ENCODE data around the gene FABP1. TPM values are rescaled to one million over a fixed set of nuclear protein-coding genes. Genes with fewer than 3 reads are reported as not detected.

Gene FABP1
- total and polyA plus RNA-seq, 9 of the 15 experiments (the other 6 are each of a cell fraction or from before 2014, with no cell fraction given) = 0.64 TPM; not detected in 8

DNA sequence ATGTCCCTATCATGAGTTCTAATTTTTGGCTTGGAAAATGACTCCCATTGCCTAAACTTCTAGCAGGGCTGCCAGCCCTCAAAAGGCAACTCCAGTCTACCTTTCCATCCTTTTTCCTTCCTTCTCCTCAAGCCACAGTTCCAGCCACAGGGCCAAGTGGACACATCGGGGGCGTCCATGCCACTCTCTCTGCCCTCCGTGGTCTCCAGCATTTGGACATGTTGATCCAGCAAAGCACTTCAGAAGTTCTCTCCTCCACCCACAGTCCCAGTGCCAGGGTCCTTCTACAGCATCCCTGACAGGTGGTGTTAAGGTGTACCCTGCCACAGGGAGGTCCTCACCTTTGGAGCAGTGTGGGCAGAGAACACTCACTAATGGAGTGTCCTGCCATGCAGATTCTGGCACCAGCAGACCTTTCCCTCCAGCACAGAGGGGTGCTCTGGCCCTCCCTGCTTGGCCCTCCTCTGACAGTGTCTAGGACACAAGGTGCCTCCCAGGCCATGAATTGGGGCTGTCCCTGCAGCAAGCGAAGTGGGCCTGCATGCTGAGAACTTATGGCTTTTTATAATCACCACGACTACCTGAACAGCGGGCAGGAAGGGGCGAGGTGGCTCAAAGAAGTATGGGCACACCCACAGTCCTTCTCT, 1.6 kb upstream of the FABP1 start (continued):
- no peak for TF ChIP-seq THRA (IDR thresholded peaks at IDR 0.05)

DNA sequence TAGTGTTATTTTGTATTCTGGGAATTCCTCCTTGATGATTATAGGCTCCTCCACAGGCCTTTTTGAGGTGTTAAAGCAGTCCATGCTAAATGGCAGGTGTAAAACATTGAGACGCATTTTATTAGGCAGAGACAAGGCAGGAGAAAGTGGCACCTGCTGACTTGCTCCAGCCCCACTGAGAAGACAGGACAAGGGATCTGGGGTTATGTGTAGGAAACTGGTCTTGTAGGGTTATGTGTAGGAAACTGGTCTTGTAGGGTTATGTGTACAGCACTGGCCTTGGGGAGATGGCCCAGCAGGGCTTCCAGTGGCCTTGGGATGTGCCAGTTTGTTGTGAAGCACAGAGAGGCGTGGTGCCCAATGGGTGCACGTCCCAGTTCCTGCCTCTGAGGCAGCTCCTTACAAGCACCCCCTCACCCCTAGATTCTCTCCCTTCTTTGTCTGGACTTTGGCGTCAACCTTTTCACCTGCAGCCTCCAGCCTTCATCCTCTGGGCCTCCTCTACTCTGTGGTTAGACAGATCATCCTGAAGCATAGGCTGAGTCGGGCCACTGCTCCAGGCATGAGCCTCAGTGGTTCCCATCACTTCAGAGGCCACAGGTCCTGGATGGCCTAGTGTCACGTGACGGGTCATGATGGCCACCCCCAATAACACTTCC, 921 bp upstream of the FABP1 start:
- no peak overlapping the region for H2AFZ ChIP-seq (ENCODE audit: low read depth, low read length)
- peaks cover 2% of the 10 kb centered on the region for H3K9me1 ChIP-seq (ENCODE audit: control insufficient read depth, insufficient read depth, low read length)
- CTCF ChIA-PET (ENCODE audit: low intra/inter-chr PET ratio) = no interaction called here
- H3K36me3 ChIP-seq (ENCODE audit: control insufficient read depth, insufficient read depth, low read length) = no peaks in the 10 kb centered on the region
- no peak overlapping the region for H3K4me2 ChIP-seq (ENCODE audit: insufficient read depth, low read length)
- H3K9me3 ChIP-seq (replicated peaks; ENCODE audit: control insufficient read depth, insufficient read depth, low read depth, low read length) = no peaks in the 10 kb centered on the region
- H3K4me1 ChIP-seq (replicated peaks in 1 of 2; ENCODE audit: control insufficient read depth in 2 of 2, insufficient read depth in 2 of 2, low read length in 2 of 2) = no peaks in the 10 kb centered on the region
- no peak overlapping the region for H3K4me3 ChIP-seq
- intact Hi-C loops (cut with micrococcal nuclease) = no loop called here
- FAIRE-seq (no peak), ATAC-seq (no peak), DNase-seq (ENCODE audit: extremely low read depth in 1 of 4, low spot score in 3 of 4) (no peak)
- BruUV-seq (replicated peaks) = no TSS peak
- POLR2A ChIA-PET = no interaction called here
- peaks cover 2% of the 10 kb centered on the region; the same call in 1 of the 2 replicates for H4K20me1 ChIP-seq (replicated peaks; ENCODE audit: control insufficient read depth, insufficient read depth, low read length)
- 2% methylated on average over 7 of the region's 7 CpGs for WGBS (ENCODE audit: insufficient coverage, low coverage, missing lambda C conversion rate)
- H3K9ac ChIP-seq (ENCODE audit: insufficient read depth in 1 of 2, low read depth in 2 of 2, low read length in 2 of 2) = no peak overlapping the region; a peak in 1 of 4 replicates
- no peak overlapping the region for H3K27ac ChIP-seq (ENCODE audit: extremely low read depth, low read depth, low read length)
- peaks cover 21 to 60% of the 10 kb centered on the region in 2 experiments; a peak in 4 of 5 replicates for H3K27me3 ChIP-seq (ENCODE audit: control insufficient read depth in 2 of 2, insufficient read depth in 2 of 2, low read length in 2 of 2)
- in situ Hi-C loops (cut with MboI) = no loop called here
- H3K79me2 ChIP-seq (ENCODE audit: control insufficient read depth, insufficient read depth, low read length) = no peaks in the 10 kb centered on the region
- TF ChIP-seq USF2 (CRISPR knock-in tag; IDR thresholded peaks at IDR 0.05) (peak; percentile 22; the same call in 1 of the 2 replicates), ZNF197 (CRISPR knock-in tag; IDR thresholded peaks at IDR 0.05; ENCODE audit: low read depth) (no peak)
- TF ChIP-seq, protein P1, sequence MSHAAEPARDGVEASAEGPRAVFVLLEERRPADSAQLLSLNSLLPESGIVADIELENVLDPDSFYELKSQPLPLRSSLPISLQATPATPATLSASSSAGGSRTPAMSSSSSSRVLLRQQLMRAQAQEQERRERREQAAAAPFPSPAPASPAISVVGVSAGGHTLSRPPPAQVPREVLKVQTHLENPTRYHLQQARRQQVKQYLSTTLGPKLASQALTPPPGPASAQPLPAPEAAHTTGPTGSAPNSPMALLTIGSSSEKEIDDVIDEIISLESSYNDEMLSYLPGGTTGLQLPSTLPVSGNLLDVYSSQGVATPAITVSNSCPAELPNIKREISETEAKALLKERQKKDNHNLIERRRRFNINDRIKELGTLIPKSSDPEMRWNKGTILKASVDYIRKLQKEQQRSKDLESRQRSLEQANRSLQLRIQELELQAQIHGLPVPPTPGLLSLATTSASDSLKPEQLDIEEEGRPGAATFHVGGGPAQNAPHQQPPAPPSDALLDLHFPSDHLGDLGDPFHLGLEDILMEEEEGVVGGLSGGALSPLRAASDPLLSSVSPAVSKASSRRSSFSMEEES (CRISPR knock-in tag; IDR thresholded peaks at IDR 0.05) = peak; percentile 80

Data from K562 (cell line).